ENCODE results near the gene GALM.

Gene GALM

GRCh38 chr2:38748943-38749804 lies 83.3 kb downstream of the GALM start:
- no peak for DNase-seq (ENCODE audit: low read depth, low spot score)
- peak overlapping the region; percentile 96 for H3K4me3 ChIP-seq (ENCODE audit: low read depth, low read length)
- TF ChIP-seq CTCF (IDR thresholded peaks at IDR 0.05; ENCODE audit: low read depth, low read length) = no peak
- in situ Hi-C loops (cut with HindIII; ENCODE audit: low sequenced_read_pairs) = no loop called here

- DNase-seq (ENCODE audit: low read depth, low spot score) = peak; percentile 30
- in situ Hi-C loops (cut with HindIII; ENCODE audit: low sequenced_read_pairs) = no loop called here
Observed at GRCh38 chr2:38750011-38750890, 84.3 kb downstream of the GALM start.

GRCh38 chr2:38750891-38751595 lies 85.1 kb downstream of the GALM start, which contains the start of gene SRSF7:
Gene SRSF7, minus strand, starts transcription at chr2:38751361. Its CDS starts 105 bp downstream, at chr2:38751256.
- in situ Hi-C loops (cut with HindIII; ENCODE audit: low sequenced_read_pairs) = no loop called here
- DNase-seq (ENCODE audit: low read depth, low spot score) = peak; percentile 99
- no peak for TF ChIP-seq CTCF (IDR thresholded peaks at IDR 0.05; ENCODE audit: low read depth, low read length)
- H3K4me3 ChIP-seq (ENCODE audit: low read depth, low read length) = peak within 1 kb of the TSS; percentile 96

More at GRCh38 chr2:38750011-38750890, 84.3 kb downstream of the GALM start:
- peak overlapping the region; percentile 96 for H3K4me3 ChIP-seq (ENCODE audit: low read depth, low read length)
- no peak for TF ChIP-seq CTCF (IDR thresholded peaks at IDR 0.05; ENCODE audit: low read depth, low read length)

GRCh38 chr2:38751596-38752410 lies 85.9 kb downstream of the GALM start:
- in situ Hi-C loops (cut with HindIII; ENCODE audit: low sequenced_read_pairs) = no loop called here
- TF ChIP-seq CTCF (IDR thresholded peaks at IDR 0.05; ENCODE audit: low read depth, low read length) = no peak
- H3K4me3 ChIP-seq (ENCODE audit: low read depth, low read length) = peak overlapping the region; percentile 96
- DNase-seq (ENCODE audit: low read depth, low spot score) = no peak

- in situ Hi-C loops (cut with HindIII; ENCODE audit: low sequenced_read_pairs) = no loop called here
- no peak overlapping the region for H3K4me3 ChIP-seq (ENCODE audit: low read depth, low read length)
- TF ChIP-seq CTCF (IDR thresholded peaks at IDR 0.05; ENCODE audit: low read depth, low read length) = no peak
Observed at GRCh38 chr2:38754049-38754448, 88.1 kb downstream of the GALM start.

More at GRCh38 chr2:38754049-38754448, 88.1 kb downstream of the GALM start:
- no peak for DNase-seq (ENCODE audit: low read depth, low spot score)

Measured in astrocyte of the spinal cord (primary cell).